Esophagus squamous epithelium (tissue), 4 donors: ENCODE measurements around the gene ACKR1.

Experiments
- CTCF ChIP-seq, 6 experiments: fragments of 450-650 bp in 4 of 6; fragments of 200-600 bp in 2 of 6; sonication (generic) in 2 of 6; IDR thresholded peaks; one replicate each; pipeline ENCODE4 v1.5.1; 2016 to 2019; ENCODE audit warnings: antibody characterized with exemption in 6 of 6, mild to moderate bottlenecking in 4 of 6, moderate library complexity in 4 of 6
- POLR2A ChIP-seq, 4 donors: fragments of 450-650 bp; IDR thresholded peaks; one replicate each; pipeline ENCODE4 v1.6.1; 2017; ENCODE audit warnings: antibody characterized with exemption in 4 of 4, mild to moderate bottlenecking in 4 of 4, moderate library complexity in 3 of 4

- TF ChIP-seq CTCF (IDR thresholded peaks at IDR 0.05) (peak; percentile 84 to 96 (median 93)), POLR2A (IDR thresholded peaks at IDR 0.05) (no peak)
These were observed 43.5 kb upstream of the ACKR1 start for GRCh38 chr1:159161001-159161718.
